A673 (cell line): Measurements from ENCODE around the gene TOMM70. TPM values are rescaled to one million over a fixed set of nuclear protein-coding genes. Genes with fewer than 3 reads are reported as not detected.

Source experiments
- BruUV-seq: library from RNA; stranded (reverse); fragments of 400-500 nt; replicated peaks from 2 replicates; lab custom pipeline; 2021; lab: Mats Ljungman, UMichigan
- CTCF ChIA-PET: fragments of 300-600 bp; sonication (Branson Sonifier 250); formaldehyde crosslinking; loops from one replicate; lab custom pipeline; 2022; ENCODE audit warnings: antibody characterized with exemption; lab: Charles Lee
- POLR2A ChIA-PET: fragments of 300-600 bp; sonication (Branson Sonifier 250); formaldehyde crosslinking; loops from one replicate; lab custom pipeline; 2022; ENCODE audit warnings: antibody characterized with exemption; ENCODE audit not compliant: low non-redundant PET; lab: Charles Lee
- DNase-seq: peaks from one replicate; pipeline ENCODE4 v3.0.0-alpha.2; 2015; ENCODE audit warnings: low spot score
- H3K27ac ChIP-seq: fragments of 200-600 bp; sonication (generic); 2 replicates; pipeline ENCODE4 v1.5.1; 2016; ENCODE audit warnings: mixed run types, low read depth, mild to moderate bottlenecking, mixed read lengths, antibody characterized with exemption, low read length; ENCODE audit not compliant: poor library complexity, severe bottlenecking
- H3K27me3 ChIP-seq: fragments of 200-600 bp; sonication (generic); replicated peaks from 2 replicates; pipeline ENCODE4 v1.6.1; 2017; ENCODE audit warnings: mixed run types, low read depth, mild to moderate bottlenecking, mixed read lengths, antibody characterized with exemption, low read length; ENCODE audit not compliant: insufficient read depth, poor library complexity
- H3K36me3 ChIP-seq: fragments of 200-600 bp; sonication (generic); 2 replicates; pipeline ENCODE4 v1.6.1; 2016; ENCODE audit warnings: mixed run types, mild to moderate bottlenecking, mixed read lengths, antibody characterized with exemption, low read length; ENCODE audit not compliant: insufficient read depth, poor library complexity, severe bottlenecking
- H3K4me1 ChIP-seq: fragments of 200-600 bp; sonication (generic); 2 replicates; pipeline ENCODE4 v1.6.1; 2017; ENCODE audit warnings: mixed run types, mild to moderate bottlenecking, mixed read lengths, antibody characterized with exemption, low read length; ENCODE audit not compliant: insufficient read depth, poor library complexity, severe bottlenecking
- H3K4me3 ChIP-seq: fragments of 200-600 bp; sonication (generic); 2 replicates; pipeline ENCODE4 v1.5.1; 2016; ENCODE audit warnings: low read depth, mixed run types, mild to moderate bottlenecking, mixed read lengths, low read length; ENCODE audit not compliant: poor library complexity, severe bottlenecking
- H3K9me3 ChIP-seq: fragments of 200-600 bp; sonication (generic); 2 replicates; pipeline ENCODE4 v1.6.1; 2016; ENCODE audit warnings: mixed run types, low read depth, mild to moderate bottlenecking, mixed read lengths, antibody characterized with exemption, low read length; ENCODE audit not compliant: poor library complexity, severe bottlenecking
- CTCF ChIP-seq: fragments of 300-800, 200-600 bp; sonication (generic); conservative IDR thresholded peaks from 2 replicates; pipeline ENCODE4 v1.5.1; 2017; ENCODE audit warnings: low read depth, mild to moderate bottlenecking, antibody characterized with exemption, low read length, moderate library complexity, mixed read lengths
- EZH2 ChIP-seq: fragments of 200-600 bp; sonication (generic); IDR thresholded peaks from 2 replicates; pipeline ENCODE4 v1.6.1; 2017; ENCODE audit warnings: borderline replicate concordance, low read depth, mild to moderate bottlenecking, mixed read lengths, antibody characterized with exemption, low read length; ENCODE audit not compliant: poor library complexity, severe bottlenecking
- intact Hi-C: fragments of 100-400 bp; cut with micrococcal nuclease; formaldehyde crosslinking; loops from one replicate; pipeline ENCODE4 v1.10.0; 2022; ENCODE audit not compliant: unreplicated experiment
- total RNA-seq: library from RNA; stranded (reverse); gene quantifications from 2 replicates; pipeline ENCODE4 v1.2.3, GENCODE V29; 2021

The TOMM70 gene
- total RNA-seq, 1 experiment from 2014 or later, result 54.4 TPM

- Histone ChIP-seq H3K4me1 (no peaks in the 10 kb centered on the region), H3K9me3 (no peaks in the 10 kb centered on the region), H3K27ac (no peak overlapping the region), H3K27me3 (no peaks in the 10 kb centered on the region), H3K36me3 (peaks cover 85% of the 10 kb centered on the region), H3K4me3 (no peak overlapping the region)
- BruUV-seq, result no TSS peak
- intact Hi-C loops, result no loop called here
- TF ChIP-seq EZH2 (no peak), CTCF (no peak)
- ChIA-PET CTCF (no interaction called here), POLR2A (no interaction called here)
- no peak for DNase-seq
Measured at GRCh38 chr3:100366424-100366823, 34.5 kb downstream of the TOMM70 start.

GRCh38 chr3:100364421-100364820, 36.5 kb downstream of the TOMM70 start:
- CTCF ChIA-PET, result no interaction called here

GRCh38 chr3:100361897-100362296, 39.0 kb downstream of the TOMM70 start:
- BruUV-seq, result no TSS peak
- H3K4me1 ChIP-seq, result no peaks in the 10 kb centered on the region
- no peaks in the 10 kb centered on the region for H3K27me3 ChIP-seq
- no peak overlapping the region for H3K27ac ChIP-seq
- ChIA-PET CTCF (no interaction called here), POLR2A (no interaction called here)
- no peak for DNase-seq
- intact Hi-C loops, result no loop called here
- no peak overlapping the region for H3K4me3 ChIP-seq
- no peaks in the 10 kb centered on the region for H3K9me3 ChIP-seq
- peaks cover 50% of the 10 kb centered on the region for H3K36me3 ChIP-seq
- TF ChIP-seq EZH2 (no peak), CTCF (no peak)

More at GRCh38 chr3:100364421-100364820, 36.5 kb downstream of the TOMM70 start:
- no peaks in the 10 kb centered on the region for H3K4me1 ChIP-seq
- H3K27me3 ChIP-seq, result no peaks in the 10 kb centered on the region
- POLR2A ChIA-PET, result no interaction called here
- BruUV-seq, result no TSS peak
- H3K36me3 ChIP-seq, result peaks cover 69% of the 10 kb centered on the region
- TF ChIP-seq EZH2 (no peak), CTCF (no peak)
- H3K27ac ChIP-seq, result no peak overlapping the region
- DNase-seq, result no peak
- H3K9me3 ChIP-seq, result no peaks in the 10 kb centered on the region
- intact Hi-C loops, result no loop called here
- H3K4me3 ChIP-seq, result no peak overlapping the region
